GM12891 (cell line): Measurements from ENCODE around the gene AP2A1.

Source experiments
- PAX5 ChIP-seq: IDR thresholded peaks from 2 replicates; pipeline ENCODE4 v1.6.1; 2011; ENCODE audit warnings: low read length, moderate library complexity, mild to moderate bottlenecking; ENCODE audit not compliant: insufficient read depth, severe bottlenecking
- POLR2A ChIP-seq: IDR thresholded peaks from 2 replicates; pipeline ENCODE4 v1.6.1; 2011; ENCODE audit warnings: low read depth, low read length, control low read depth
- POLR2AphosphoS5 ChIP-seq: IDR thresholded peaks from 2 replicates; pipeline ENCODE4 v1.6.1; 2011; ENCODE audit warnings: low read depth, low read length, control low read depth
- POU2F2 ChIP-seq: IDR thresholded peaks from 2 replicates; pipeline ENCODE4 v1.6.1; 2011; ENCODE audit warnings: low read depth, mild to moderate bottlenecking, control low read depth, low read length, moderate library complexity
- SPI1 ChIP-seq: IDR thresholded peaks from 2 replicates; pipeline ENCODE4 v1.6.1; 2011; ENCODE audit warnings: low read depth, low read length, control low read depth
- TAF1 ChIP-seq: IDR thresholded peaks from 2 replicates; pipeline ENCODE4 v1.6.1; 2011; ENCODE audit warnings: low read depth, low read length, control low read depth

- TF ChIP-seq POLR2A, result no peak
- no peak for TF ChIP-seq TAF1
- no peak for TF ChIP-seq POLR2AphosphoS5
- TF ChIP-seq SPI1, result no peak
- no peak for TF ChIP-seq POU2F2
- no peak for TF ChIP-seq PAX5
Measured at GRCh38 chr19:49761625-49762311, 5.0 kb upstream of the AP2A1 start.
